ENCODE results near the gene ECE2.
"Not testable (repeated sequence)": the region's sequence is repeated elsewhere in the genome, so short reads cannot be mapped to it uniquely, and the experiment has no call there.

ECE2 gene

DNA sequence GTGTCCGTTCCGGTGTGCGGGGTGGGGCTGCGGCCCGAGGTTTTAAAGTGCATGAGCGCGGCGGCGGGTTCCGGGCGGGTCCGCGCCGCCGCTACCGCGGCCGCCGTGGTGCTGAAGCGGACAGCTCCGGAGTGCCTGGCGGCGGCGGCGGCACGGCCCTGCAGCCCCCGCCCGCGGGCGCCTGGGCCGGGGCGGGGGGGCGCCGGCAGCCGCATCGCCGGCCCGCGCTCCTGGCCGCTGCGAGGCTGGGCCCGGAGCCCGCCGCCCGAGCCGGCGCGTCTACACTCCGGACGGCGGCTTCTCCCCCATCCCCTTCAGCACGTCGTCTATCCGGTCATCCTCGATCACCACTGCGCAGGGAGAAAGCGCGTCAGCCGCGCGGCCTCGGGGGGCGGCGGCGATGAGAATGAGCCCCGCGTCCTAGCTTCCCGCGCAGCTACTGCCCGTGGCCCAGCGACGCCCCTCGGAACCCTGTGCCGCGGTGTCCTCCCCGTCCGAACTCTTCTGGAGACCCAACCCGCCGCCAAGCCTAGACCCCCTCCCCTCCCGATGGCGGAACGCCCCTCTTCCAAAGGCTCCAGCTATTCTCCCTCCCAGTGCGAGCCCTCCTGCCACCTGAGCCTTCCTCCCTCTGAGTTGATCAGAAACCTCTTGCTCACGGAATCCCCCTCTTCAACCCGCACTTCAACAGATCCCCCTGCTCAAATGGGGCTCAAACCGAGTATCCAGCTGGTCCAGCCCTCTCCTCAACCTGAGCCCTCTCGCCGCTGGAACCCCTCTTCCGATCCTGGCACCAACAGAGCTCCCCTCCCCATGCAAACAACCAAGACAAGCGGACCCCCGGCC lies 15.7 kb upstream of the ECE2 start:
- H3K27me3 ChIP-seq = peaks cover 77% of the 10 kb centered on the region
- TF ChIP-seq, protein P1, sequence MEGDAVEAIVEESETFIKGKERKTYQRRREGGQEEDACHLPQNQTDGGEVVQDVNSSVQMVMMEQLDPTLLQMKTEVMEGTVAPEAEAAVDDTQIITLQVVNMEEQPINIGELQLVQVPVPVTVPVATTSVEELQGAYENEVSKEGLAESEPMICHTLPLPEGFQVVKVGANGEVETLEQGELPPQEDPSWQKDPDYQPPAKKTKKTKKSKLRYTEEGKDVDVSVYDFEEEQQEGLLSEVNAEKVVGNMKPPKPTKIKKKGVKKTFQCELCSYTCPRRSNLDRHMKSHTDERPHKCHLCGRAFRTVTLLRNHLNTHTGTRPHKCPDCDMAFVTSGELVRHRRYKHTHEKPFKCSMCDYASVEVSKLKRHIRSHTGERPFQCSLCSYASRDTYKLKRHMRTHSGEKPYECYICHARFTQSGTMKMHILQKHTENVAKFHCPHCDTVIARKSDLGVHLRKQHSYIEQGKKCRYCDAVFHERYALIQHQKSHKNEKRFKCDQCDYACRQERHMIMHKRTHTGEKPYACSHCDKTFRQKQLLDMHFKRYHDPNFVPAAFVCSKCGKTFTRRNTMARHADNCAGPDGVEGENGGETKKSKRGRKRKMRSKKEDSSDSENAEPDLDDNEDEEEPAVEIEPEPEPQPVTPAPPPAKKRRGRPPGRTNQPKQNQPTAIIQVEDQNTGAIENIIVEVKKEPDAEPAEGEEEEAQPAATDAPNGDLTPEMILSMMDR (IDR thresholded peaks at IDR 0.05) = no peak
- peaks cover 15 to 26% of the 10 kb centered on the region in 2 experiments for H3K4me1 ChIP-seq (ENCODE audit: control insufficient read depth in 1 of 2, insufficient read depth in 1 of 2, low read depth in 1 of 2, low read length in 1 of 2)
- H3K9me3 ChIP-seq = no peaks in the 10 kb centered on the region
- H3K36me3 ChIP-seq = no peaks in the 10 kb centered on the region
- peak overlapping the region in 1 of 2 experiments; percentile 51 for H3K4me3 ChIP-seq (ENCODE audit: low read depth in 1 of 2, low read length in 1 of 2)
- no peak overlapping the region for H3K27ac ChIP-seq

DNA sequence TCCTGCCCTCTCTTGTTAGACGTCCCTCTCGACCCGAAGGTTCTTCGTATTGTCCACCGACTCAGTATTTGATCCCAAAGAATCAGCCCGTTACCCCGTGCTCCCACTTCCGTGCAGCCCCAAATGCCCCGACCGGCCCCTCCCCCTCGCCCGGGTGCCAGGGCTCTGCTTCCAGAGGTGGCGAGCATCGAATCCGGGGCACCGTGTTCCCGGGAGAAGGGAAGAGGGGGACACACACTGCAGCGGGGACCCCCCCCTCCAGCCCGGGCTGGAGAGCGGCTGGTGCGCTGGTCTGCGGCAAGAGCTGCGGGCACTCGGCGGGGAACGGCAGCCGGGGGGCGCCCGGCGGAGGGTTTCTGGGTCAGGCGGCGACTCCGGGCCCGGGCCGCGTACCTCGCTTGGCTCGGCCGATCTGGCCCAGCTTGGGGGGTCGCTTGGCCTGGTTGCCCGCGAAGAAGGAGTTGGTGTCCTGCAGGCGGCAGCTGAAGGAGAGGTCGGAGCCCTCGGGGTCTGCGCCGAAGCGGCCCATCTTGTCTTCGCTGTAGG lies 15.0 kb upstream of the ECE2 start:
- TF ChIP-seq, protein P1 (IDR thresholded peaks at IDR 0.05) = no peak
- peak overlapping the region in 1 of 2 experiments; percentile 51 for H3K4me3 ChIP-seq (ENCODE audit: low read depth in 1 of 2, low read length in 1 of 2)
- no peaks in the 10 kb centered on the region for H3K9me3 ChIP-seq
- H3K27me3 ChIP-seq = peaks cover 84% of the 10 kb centered on the region
- H3K4me1 ChIP-seq (ENCODE audit: control insufficient read depth in 1 of 2, insufficient read depth in 1 of 2, low read depth in 1 of 2, low read length in 1 of 2) = peaks cover 15 to 26% of the 10 kb centered on the region in 2 experiments
- H3K27ac ChIP-seq = no peak overlapping the region
- H3K36me3 ChIP-seq = no peaks in the 10 kb centered on the region

DNA sequence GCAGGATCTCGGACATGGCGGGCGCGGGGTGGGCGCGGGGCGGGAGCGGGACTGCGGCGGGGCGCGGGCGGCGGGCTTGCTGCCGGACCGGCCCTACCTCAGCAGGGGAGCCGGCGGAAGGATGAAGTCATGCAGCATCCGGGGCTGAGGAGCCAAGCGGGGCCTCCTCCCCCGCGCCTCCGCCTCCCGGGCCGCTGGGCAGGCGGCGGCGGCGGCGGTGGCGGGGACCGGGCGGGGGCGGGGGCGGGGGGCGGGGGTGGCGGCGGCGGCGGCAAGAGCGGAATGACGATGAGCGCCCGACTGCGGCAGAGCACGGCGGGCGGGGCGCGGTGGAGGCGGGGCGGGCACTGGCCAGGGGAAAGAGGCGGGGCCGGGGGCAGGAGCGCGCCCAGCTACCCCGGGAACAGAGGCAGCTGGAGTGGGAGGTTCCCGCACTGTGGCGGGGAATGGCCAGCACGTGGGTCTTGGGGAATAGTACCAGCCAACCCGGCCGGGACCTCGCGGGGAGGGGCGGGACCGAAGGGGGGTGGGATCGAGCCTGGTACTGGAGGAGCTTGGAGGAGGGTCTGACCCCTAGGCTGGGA lies 14.5 kb upstream of the ECE2 start, which contains the start of gene CAMK2N2:
CAMK2N2 (minus strand) TSS at position 284 of the 584 bp plus-strand sequence; CDS start at position 16, 268 bp downstream.
- H3K27ac ChIP-seq = no peak within 1 kb of the TSS
- no peaks in the 10 kb centered on the region for H3K36me3 ChIP-seq
- peak within 1 kb of the TSS; percentile 3 to 51 for H3K4me3 ChIP-seq (ENCODE audit: low read depth in 1 of 2, low read length in 1 of 2)
- H3K4me1 ChIP-seq (ENCODE audit: control insufficient read depth in 1 of 2, insufficient read depth in 1 of 2, low read depth in 1 of 2, low read length in 1 of 2) = peaks cover 15 to 26% of the 10 kb centered on the region in 2 experiments
- TF ChIP-seq, protein P1 (IDR thresholded peaks at IDR 0.05) = no peak
- no peaks in the 10 kb centered on the region for H3K9me3 ChIP-seq
- H3K27me3 ChIP-seq = peaks cover 88% of the 10 kb centered on the region

DNA sequence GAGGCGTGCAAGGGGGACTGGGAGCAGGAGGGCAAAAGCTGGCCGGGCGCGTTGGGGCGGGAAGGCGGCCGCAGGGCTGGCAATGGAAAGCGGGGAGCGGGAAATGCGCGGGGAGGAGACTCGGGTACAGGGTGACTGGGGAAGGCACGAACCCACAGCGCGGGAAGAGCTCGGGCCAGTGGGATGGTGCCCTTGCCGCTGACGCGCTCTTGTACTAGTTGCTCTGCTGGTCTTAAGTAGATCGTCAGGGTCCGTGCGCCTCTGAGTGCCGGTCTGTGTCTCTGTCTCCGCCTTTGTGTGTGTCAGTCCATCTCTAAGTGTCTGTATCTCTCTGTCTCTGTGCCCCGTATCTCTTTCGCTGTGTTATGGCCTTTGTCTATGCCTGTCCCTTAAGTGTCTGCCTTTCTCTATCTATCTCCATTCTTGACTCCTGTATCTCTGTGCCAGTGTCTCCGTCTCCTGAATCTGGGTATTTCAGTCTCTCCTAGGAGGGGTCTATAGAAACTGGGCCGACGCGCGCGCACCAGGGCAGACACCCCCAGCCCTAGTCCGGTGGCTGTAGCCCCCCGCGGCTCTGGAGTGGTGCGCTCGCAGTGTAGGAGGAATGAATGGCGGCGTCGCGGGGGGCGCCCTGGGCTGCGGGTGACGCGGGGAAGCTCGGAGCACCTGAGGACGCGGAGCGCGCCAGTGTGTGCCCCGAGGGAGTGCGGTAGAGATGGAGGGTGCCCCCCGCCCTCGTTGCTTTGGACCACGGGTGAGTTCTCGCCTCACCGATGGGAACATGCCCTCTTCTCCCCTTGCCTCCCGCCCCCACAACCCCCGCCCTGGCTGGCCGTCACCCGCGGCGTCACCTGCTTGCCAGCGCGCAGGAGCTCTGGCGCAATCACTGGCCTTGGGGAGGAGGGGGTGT lies 13.7 kb upstream of the ECE2 start:
- peaks cover 96% of the 10 kb centered on the region for H3K27me3 ChIP-seq
- TF ChIP-seq, protein P1 (IDR thresholded peaks at IDR 0.05) = no peak
- H3K4me1 ChIP-seq (ENCODE audit: control insufficient read depth in 1 of 2, insufficient read depth in 1 of 2, low read depth in 1 of 2, low read length in 1 of 2) = peaks cover 15 to 26% of the 10 kb centered on the region in 2 experiments
- no peaks in the 10 kb centered on the region for H3K36me3 ChIP-seq
- peak overlapping the region; percentile 3 to 51 for H3K4me3 ChIP-seq (ENCODE audit: low read depth in 1 of 2, low read length in 1 of 2)
- H3K9me3 ChIP-seq = no peaks in the 10 kb centered on the region
- no peak overlapping the region for H3K27ac ChIP-seq

DNA sequence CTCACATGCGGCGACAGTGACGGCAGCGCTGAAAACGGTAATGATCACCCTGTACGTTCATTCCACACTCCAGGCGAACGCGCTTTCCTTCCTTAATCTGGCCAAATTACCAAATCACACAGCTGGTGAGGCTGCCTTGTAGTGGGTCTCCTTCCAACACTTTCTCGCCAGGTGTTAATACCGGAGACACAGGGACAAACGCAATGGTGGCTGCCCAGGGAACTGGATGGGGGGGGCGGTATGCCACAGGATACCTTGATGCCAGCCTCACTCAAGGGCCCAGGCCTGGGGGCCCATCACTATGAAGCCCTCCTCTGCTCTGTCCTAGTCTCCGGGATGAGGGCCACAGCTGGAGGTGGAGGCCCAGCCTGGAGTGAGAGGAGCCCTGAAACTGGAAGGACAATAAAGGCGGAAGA lies 13.1 kb upstream of the ECE2 start:
- Histone ChIP-seq H3K36me3 (no peaks in the 10 kb centered on the region), H3K9me3 (no peaks in the 10 kb centered on the region), H3K4me1 (ENCODE audit: control insufficient read depth in 1 of 2, insufficient read depth in 1 of 2, low read depth in 1 of 2, low read length in 1 of 2) (peaks cover 15 to 26% of the 10 kb centered on the region in 2 experiments), H3K27me3 (peaks cover 98% of the 10 kb centered on the region), H3K27ac (no peak overlapping the region), H3K4me3 (ENCODE audit: low read depth in 1 of 2, low read length in 1 of 2) (no peak overlapping the region)
- TF ChIP-seq, protein P1 (IDR thresholded peaks at IDR 0.05) = no peak

DNA sequence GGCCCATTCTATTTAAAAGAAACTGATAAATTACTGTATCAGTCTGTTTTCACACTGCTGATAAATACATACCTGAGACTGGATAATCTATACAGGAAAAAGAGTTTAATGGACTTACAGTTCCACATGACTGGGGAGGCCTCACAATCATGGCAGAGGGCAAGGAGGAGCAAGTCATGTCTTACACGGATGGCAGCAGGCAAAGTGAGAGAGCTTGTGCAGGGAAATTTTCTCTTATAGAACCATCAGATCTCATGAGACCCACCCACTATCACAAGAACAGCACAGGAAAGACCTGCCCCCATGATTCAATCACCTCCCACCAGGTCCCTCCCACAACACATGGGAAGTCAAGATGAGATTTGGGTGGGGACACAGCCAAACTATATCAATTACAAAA lies 8.6 kb upstream of the ECE2 start:
- H3K36me3 ChIP-seq; H3K9me3 ChIP-seq; H3K4me3 ChIP-seq (ENCODE audit: low read depth in 1 of 2, low read length in 1 of 2); H3K27ac ChIP-seq; H3K4me1 ChIP-seq (ENCODE audit: control insufficient read depth in 1 of 2, insufficient read depth in 1 of 2, low read depth in 1 of 2, low read length in 1 of 2): not testable (repeated sequence)
- H3K27me3 ChIP-seq = peaks cover 91% of the 10 kb centered on the region

All from neutrophil (primary cell).